Omental fat pad (tissue), 4 donors: ENCODE measurements around the gene SKOR1. TPM values are rescaled to one million over a fixed set of nuclear protein-coding genes. Genes with fewer than 3 reads are reported as not detected.

ENCODE experiments used
- ATAC-seq: fragments of 150-250 bp; one replicate; pipeline ENCODE4 v1.9.1; 2016; ENCODE audit warnings: mild to moderate bottlenecking, moderate library complexity; ENCODE audit not compliant: low FRiP score
- DNase-seq: peaks from one replicate; pipeline ENCODE4 v3.0.0-alpha.2; 2019; ENCODE audit warnings: low spot score
- total RNA-seq, 4 donors: library from RNA; depleted of rRNA; stranded (reverse); fragments of >200 nt; gene quantifications; one replicate each; pipeline ENCODE4 v1.1.0, GENCODE V29; 2016
- TF ChIP-seq, protein P1 (sequence below), 3 donors: fragments of 450-650 bp; IDR thresholded peaks; one replicate each; pipeline ENCODE4 v1.5.1; 2016 to 2017; ENCODE audit warnings: antibody characterized with exemption in 3 of 3, mild to moderate bottlenecking in 3 of 3, moderate library complexity in 2 of 3

Gene SKOR1
- total RNA-seq, 4 donors from 2014 or later: 0.19 to 1.1 (median 0.49) TPM

DNA sequence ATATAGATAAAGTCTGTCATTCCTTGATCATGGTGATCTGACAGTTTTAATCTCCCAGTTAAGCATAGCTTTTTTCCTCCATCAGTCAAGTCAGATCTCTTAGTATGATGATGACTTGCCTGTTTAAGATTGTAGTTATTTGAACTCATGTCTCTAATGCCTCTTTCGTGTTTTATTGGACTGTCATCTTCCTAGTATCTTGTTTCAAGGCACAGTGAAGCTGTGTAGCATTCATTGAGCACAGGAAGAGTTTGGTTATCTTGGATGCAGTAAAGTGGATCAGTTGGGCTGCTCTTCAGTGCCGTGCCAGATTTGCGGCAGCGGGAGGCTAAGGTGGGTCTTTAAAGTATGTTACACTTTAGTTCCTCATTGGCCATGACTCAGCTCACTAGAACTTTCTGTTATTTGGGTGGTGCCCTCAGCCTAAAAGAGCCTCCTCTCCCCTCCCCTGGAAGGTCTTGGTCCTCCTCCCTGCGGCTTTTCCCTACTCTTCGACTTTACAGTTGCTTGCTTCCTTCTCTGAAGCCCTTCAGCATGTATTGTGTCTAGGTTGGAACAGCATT is 45.7 kb upstream of the SKOR1 start:
- DNase-seq (no peak), ATAC-seq (no peak)
- TF ChIP-seq, protein P1, sequence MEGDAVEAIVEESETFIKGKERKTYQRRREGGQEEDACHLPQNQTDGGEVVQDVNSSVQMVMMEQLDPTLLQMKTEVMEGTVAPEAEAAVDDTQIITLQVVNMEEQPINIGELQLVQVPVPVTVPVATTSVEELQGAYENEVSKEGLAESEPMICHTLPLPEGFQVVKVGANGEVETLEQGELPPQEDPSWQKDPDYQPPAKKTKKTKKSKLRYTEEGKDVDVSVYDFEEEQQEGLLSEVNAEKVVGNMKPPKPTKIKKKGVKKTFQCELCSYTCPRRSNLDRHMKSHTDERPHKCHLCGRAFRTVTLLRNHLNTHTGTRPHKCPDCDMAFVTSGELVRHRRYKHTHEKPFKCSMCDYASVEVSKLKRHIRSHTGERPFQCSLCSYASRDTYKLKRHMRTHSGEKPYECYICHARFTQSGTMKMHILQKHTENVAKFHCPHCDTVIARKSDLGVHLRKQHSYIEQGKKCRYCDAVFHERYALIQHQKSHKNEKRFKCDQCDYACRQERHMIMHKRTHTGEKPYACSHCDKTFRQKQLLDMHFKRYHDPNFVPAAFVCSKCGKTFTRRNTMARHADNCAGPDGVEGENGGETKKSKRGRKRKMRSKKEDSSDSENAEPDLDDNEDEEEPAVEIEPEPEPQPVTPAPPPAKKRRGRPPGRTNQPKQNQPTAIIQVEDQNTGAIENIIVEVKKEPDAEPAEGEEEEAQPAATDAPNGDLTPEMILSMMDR (IDR thresholded peaks at IDR 0.05): no peak

DNA sequence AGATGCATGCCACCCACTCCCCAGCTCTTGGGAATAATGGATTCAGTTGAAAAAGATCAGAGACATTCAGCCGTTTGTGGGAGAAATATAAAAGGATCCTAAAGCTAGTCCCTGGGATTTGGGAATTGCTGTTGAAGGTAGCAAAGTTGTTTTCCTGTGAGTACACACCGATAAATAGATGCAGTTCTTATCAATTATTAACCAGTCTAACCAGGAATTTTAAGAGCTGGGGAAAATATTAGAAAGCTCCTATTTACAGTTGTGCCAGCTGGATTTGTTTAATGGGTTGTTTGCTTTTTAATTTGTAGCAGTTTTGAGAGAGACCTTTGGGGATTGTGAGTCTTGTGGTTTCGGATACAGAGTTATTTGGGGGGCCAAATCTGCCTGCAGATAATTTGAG is 44.2 kb upstream of the SKOR1 start:
- TF ChIP-seq, protein P1 (IDR thresholded peaks at IDR 0.05): no peak
- DNase-seq (no peak), ATAC-seq (no peak)

DNA sequence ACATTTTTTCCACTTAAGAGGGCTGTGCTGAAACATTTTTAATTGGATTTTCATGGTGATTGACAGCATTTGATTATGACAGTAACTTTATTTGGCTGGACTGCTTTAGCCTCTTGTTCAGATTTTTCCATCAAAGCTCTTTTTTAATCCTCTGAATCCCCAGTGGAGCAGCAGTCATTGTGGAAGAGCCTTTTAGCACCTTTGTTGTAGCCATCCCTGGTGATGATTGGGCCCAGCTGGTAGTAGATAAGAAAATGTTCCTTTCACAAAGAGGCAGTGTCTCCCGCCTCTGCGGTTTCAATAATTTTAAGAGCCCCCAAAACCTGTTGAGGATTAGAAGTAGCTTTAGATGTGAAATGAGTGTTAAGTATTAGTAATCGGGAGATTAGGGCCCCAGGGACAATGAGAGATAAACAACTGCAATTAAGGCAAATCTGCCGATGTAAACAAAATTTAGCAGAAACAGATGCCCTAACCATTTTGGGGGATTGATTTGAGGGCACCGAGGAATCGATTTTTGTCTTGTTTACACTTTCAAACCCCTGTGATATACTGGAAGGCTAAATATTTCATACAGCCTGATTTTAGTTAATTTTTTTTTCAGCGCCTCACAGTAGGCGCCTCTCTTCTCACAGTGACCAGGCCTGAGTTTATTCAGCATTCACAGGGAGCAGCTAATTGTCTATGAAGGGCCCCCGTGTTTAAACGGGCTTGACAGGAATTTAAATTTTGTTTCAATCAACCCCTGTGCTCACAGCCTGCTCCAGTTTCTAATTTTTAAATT is 43.2 kb upstream of the SKOR1 start:
- no peak for ATAC-seq
- TF ChIP-seq, protein P1 (IDR thresholded peaks at IDR 0.05): no peak
- DNase-seq: no peak

DNA sequence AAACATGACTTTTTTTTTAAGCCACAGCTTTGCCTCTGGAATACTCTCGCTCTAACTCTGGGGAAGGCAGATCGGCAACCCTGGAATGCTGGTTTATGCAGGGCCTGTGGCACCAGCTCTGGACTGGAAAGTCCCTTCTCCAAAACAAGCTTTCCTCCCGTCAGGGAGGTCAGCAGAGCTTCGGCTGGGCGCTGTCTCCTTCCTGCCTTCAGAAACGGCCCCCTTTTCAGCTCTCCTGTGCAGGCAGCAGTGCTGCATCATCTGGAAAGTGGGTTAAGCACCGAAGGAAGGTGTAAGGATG is 42.7 kb upstream of the SKOR1 start:
- DNase-seq (no peak), ATAC-seq (no peak)
- TF ChIP-seq, protein P1 (IDR thresholded peaks at IDR 0.05): no peak

DNA sequence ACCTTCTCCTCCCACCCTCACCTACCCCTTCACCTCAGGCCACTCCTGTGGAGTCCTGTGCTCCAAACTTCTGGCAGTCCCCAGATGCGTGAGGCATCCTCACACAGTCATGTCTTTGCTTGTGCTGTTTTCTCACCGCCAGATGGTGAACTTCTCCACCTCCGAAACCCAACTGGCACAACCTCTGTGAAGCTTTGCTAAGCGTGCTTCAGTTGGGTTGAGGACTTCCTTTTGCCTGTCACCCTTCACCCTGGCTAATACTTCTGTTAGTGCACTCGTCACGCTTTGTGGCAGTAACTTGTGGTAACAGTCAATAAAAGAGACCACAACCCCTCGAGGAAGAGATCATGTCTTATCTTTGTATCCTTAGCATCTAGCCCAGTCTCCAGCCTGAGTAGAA is 42.0 kb upstream of the SKOR1 start:
- ATAC-seq (no peak), DNase-seq (no peak)
- TF ChIP-seq, protein P1 (IDR thresholded peaks at IDR 0.05): no peak

DNA sequence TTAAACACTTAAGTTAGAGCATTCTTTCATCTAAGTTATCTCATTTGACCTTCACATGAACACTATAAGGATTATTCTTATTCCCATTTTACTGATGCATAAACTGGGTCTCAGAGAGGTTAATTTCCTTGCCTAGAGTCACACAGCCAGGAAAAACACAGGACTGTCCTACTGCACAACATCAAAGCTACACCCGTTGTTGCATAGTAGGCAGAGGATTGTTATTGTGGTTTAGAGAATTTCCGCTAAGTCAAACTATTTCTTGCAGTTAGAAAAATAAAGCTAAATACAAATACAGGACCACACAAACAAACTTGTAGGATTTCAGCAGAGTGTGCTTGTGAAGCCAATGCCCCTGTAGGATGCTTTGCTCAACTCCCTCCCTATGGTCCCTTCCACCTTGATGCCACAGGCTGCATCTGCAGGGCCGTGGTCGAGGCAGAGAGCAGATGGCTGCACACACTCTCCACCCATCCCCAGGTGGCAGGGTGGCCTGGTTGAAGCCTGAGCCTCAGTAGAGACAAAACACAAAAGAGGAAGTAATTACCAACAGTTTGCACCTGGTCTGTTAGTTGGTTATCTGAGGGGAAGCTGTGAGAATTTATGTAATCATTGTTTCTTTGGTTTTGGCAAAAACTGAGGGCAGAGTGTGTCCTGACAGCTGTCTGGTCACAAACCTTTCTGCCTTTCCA is 41.1 kb upstream of the SKOR1 start:
- no peak for DNase-seq
- ATAC-seq: no peak
- TF ChIP-seq, protein P1 (IDR thresholded peaks at IDR 0.05): no peak
